ENCODE results near the gene ITPRIPL1.

DNA sequence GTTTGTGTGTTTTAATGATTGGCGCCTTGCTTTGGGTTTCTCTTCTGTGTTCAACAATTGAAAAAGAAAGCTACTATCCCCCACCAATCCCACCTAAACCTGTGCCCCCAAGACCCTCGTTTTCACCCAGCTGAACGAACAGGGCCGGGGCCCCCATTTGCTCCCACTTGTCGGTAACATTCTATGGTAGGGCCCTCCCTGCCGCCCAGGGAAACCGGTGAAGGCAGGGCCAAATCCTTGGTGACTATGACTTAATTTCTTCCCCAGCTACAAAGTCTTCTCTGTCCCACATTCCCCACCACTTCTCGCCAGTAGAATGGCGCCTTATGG is 19.2 kb upstream of the ITPRIPL1 start:
- TF ChIP-seq CTCF (IDR thresholded peaks at IDR 0.05; ENCODE audit: low read depth, low read length, missing input control) (no peak), SP1 (IDR thresholded peaks at IDR 0.05) (no peak), GABPA (IDR thresholded peaks at IDR 0.05 in 1 of 2, conservative IDR thresholded peaks at IDR 0.05 in 1 of 2) (no peak), NR2F2 (IDR thresholded peaks at IDR 0.05) (no peak), ZBTB33 (IDR thresholded peaks at IDR 0.05) (no peak), YY1 (IDR thresholded peaks at IDR 0.05) (no peak), JUND (IDR thresholded peaks at IDR 0.05) (no peak), FOXA2 (IDR thresholded peaks at IDR 0.05) (no peak), EGR1 (IDR thresholded peaks at IDR 0.05; ENCODE audit: low read depth in 2 of 2) (no peak), RAD21 (IDR thresholded peaks at IDR 0.05) (no peak), RXRA (IDR thresholded peaks at IDR 0.05) (no peak)
- TF ChIP-seq, protein P1, sequence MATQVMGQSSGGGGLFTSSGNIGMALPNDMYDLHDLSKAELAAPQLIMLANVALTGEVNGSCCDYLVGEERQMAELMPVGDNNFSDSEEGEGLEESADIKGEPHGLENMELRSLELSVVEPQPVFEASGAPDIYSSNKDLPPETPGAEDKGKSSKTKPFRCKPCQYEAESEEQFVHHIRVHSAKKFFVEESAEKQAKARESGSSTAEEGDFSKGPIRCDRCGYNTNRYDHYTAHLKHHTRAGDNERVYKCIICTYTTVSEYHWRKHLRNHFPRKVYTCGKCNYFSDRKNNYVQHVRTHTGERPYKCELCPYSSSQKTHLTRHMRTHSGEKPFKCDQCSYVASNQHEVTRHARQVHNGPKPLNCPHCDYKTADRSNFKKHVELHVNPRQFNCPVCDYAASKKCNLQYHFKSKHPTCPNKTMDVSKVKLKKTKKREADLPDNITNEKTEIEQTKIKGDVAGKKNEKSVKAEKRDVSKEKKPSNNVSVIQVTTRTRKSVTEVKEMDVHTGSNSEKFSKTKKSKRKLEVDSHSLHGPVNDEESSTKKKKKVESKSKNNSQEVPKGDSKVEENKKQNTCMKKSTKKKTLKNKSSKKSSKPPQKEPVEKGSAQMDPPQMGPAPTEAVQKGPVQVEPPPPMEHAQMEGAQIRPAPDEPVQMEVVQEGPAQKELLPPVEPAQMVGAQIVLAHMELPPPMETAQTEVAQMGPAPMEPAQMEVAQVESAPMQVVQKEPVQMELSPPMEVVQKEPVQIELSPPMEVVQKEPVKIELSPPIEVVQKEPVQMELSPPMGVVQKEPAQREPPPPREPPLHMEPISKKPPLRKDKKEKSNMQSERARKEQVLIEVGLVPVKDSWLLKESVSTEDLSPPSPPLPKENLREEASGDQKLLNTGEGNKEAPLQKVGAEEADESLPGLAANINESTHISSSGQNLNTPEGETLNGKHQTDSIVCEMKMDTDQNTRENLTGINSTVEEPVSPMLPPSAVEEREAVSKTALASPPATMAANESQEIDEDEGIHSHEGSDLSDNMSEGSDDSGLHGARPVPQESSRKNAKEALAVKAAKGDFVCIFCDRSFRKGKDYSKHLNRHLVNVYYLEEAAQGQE (IDR thresholded peaks at IDR 0.05): no peak
- TF ChIP-seq, protein P2, sequence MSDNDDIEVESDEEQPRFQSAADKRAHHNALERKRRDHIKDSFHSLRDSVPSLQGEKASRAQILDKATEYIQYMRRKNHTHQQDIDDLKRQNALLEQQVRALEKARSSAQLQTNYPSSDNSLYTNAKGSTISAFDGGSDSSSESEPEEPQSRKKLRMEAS (IDR thresholded peaks at IDR 0.05): no peak
- TF ChIP-seq, protein P3, sequence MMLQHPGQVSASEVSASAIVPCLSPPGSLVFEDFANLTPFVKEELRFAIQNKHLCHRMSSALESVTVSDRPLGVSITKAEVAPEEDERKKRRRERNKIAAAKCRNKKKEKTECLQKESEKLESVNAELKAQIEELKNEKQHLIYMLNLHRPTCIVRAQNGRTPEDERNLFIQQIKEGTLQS (IDR thresholded peaks at IDR 0.05): no peak

All from liver (tissue), 3 donors.